Ovary (tissue), 3 donors: Measurements from ENCODE around the gene ZDHHC22.

Experiments used
- CTCF ChIP-seq, 3 donors: fragments of 450-650 bp in 2 of 3; fragments of 200-600 bp in 1 of 3; IDR thresholded peaks; one replicate each; pipeline versions ENCODE4 v1.5.1 to v1.8.0; 2016 to 2022; ENCODE audit warnings: antibody characterized with exemption in 3 of 3, mild to moderate bottlenecking in 1 of 3
- POLR2A ChIP-seq: fragments of 450-650 bp; IDR thresholded peaks from one replicate; pipeline ENCODE4 v1.6.1; 2017; ENCODE audit warnings: antibody characterized with exemption, mild to moderate bottlenecking, moderate library complexity
- donor health status: DM: no; HTN: no; CAD: no.

GRCh38 chr14:77125823-77126325 lies 15.7 kb downstream of the ZDHHC22 start:
- TF ChIP-seq CTCF (IDR thresholded peaks at IDR 0.05) (no peak), POLR2A (no peak)
